GM19438 (cell line): ENCODE measurements around the gene BHLHA15.
"Not testable (repeated sequence)": the region's sequence is repeated elsewhere in the genome, so short reads cannot be mapped to it uniquely, and the experiment has no call there.

Experiments
- ATAC-seq: cut with Tn5 transposase; IDR thresholded peaks from one replicate; pipeline ENCODE4 v1.9.1; 2021; ENCODE audit warnings: low read depth; ENCODE audit not compliant: unreplicated experiment

The BHLHA15 gene

DNA sequence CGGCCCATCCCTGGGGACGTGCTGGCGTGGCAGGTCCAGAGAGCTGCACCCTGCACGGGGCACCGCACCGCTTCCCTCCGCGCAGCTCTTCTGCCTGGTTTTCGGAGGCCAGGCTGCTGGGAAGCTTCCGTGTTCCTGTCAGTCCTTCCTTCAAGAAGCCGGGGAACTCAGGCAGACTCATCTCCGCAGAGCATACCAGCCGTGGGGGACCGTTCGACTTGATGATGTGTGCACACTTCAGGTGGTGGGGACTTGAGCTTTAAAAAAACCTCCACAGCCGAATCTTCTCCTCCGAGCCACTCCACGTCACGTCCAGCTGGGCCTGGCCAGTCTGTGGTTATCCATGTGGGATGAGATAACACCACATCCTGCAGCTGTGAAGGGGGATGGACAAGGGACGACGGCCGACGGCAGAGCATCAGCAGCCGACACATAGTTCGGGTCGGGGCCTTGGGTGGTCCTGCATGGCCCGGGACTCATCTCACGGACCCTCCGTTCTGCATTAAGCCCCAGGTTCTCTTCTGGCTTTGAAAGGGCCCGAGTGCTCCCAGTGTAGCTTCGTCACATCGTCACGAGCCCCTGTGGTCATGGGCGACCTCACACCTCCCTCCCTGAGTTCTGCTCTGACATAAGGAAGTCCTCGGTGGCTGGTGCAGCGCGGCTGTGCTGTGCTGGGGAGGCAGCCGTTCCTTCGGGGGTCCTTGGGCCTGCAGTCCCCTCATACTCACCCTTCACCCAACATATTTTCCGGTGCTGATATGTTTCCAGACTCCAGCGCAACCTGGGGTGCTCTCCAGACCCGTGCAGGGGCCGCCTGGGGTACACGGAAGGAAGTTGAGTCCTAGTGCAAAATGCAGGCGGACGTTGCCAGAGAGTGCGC is 4.5 kb upstream of the BHLHA15 start:
- no peak for ATAC-seq

DNA sequence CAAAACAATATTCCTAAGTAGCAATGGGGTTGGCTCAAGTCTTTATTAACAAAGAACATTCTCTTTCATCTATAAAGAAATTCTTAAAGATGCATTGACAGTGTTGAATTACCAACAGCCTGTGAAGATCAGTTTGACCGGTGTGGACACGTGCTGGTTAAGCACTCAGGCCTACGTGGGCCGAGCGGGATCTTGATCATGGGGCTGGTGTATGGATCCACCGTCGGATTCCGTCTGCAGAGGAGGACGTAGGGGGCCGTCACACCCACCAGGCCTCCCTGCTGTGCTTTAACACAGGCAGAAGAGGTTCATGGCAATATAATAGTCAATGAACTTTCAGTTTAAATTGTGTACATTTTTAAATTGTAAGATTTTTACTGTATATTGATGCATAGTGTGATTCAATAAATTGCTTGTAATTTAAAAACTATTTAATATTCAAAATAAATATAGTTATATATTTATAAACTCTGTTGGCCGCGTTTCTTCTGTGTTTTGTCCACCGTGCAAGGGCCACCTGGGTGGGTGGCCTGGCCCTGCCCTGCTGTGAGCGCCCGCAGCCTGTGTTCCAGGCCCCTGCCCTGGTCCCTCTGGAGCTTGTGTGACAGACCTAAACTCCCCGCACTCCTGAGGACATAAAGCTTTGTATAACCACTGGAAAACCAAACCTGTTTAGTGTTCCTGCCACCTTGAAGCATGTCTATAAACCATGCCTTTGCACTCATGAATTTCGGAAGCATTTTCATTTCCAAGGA is 1.9 kb upstream of the BHLHA15 start:
- ATAC-seq = no peak

DNA sequence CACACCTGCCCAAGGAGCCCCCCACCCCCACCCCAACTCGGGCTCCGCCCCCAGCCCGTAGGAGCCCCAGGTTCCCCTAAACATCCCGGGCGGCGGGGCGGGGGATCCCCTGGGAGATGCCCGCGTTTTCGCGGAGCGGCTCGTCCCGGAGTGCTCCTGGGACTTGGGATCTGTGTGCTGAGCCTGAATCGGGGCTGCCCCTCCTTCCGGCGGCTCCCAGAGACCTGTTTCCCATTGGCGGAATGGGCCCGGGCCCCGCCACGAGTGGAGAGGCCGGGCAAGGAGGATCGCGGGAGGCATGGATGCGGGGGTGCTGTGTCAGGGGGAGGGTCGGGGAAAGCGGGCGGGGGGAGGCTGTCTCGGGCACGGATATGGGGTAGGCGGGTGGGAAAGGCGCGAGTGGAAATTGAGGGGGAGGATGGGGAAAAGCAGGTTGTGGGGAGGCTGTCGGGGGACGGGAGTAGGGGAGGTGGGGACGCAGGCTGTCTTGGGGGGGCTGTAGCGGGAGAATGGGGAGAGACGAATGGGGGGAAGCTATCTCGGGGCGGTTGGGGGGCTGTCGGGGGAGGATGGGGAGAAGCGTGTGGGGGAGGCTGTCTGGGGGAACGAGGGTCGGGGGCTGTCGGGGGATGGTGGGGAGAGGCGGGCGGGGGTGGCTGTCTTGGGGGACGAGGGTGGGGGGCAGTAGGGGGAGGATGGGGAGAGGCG is 572 bp upstream of the BHLHA15 start:
- ATAC-seq = no peak

DNA sequence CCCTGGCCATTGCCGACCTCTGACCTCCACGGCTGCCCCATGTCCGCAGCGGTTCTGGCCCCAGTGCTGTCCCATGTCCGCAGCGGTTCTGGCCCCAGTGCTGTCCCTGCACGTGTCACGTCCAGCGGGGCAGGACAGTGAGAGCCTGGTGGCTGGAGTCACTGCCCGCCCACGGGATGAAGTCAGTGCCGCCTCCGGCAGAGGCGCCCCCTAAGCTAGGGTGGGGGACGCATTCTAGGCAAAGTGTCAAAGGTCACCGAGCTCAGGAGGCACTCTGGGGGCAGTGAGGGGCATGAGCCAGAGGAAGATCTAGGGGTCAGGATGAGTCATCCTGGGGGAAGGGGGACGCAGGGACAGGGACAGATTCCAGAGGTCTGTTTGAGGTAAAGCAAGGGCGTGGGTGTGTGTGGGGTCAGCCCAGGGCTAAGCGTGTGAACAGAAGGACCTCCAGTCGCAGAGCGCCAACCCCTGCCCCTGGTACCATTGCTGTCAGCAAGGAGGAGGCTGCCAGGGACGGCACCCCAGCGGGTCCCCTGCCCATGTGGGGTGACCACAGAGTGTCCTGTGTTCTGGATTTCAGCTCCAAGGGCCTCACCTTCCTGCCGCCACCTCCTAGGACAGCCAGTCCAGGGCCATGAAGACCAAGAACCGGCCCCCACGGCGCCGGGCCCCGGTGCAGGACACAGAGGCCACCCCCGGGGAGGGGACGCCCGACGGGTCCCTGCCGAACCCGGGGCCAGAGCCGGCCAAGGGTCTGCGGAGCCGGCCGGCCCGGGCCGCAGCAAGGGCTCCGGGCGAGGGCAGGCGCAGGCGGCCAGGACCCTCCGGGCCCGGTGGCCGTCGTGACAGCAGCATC is 665 bp downstream of the BHLHA15 start:
- ATAC-seq = no peak

GRCh38 chr7:98212532-98213041 is 1.3 kb downstream of the BHLHA15 start:
- no peak for ATAC-seq

- ATAC-seq = no peak
These were observed 2.2 kb downstream of the BHLHA15 start for GRCh38 chr7:98213296-98213887.

DNA sequence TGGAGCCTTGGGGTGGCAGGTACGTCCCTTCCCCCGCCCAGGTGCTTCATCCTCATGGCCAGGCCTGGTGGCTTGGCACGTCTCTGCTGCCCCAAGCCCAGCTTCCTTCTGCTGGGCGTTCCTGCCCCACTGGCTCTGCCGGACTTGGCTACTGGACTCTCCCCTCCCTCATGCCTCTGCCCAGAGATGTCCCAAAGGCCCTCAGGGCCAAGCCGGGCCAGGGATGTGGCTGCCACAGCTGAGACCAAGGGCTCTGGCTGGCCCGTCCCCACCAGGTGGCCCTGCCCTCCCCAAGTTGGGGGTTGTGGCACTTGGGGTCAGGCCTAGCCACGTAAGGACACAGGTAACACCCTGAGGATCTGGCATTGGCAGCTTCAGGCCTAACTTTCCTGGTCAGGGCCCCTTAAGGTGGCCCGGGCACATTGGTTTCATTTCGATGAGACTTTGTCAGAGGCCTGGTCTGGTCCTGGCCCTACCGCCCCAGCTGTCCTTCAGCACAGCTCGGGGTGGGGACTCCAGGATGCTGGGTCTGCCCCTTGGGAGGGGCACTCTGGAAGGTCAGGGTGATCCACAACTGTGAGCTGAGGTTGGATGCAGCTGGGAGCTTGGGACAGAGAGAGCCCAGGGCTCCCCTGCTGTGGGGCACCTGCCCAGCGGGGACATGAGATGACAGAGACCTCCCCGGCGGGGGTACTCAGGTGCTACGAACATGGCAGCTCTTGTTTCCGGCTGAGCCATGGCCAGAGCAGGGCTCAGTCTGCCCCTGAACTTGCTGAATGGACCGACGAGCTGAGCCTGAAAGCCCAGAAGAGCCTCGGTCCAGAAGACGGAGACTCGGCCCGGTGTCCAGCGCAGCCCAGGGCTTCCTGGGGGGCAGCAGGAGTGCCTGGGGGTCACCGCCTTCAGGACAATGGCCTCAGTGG is 2.9 kb downstream of the BHLHA15 start:
- no peak for ATAC-seq

GRCh38 chr7:98214811-98215321 is 3.6 kb downstream of the BHLHA15 start:
- no peak for ATAC-seq

DNA sequence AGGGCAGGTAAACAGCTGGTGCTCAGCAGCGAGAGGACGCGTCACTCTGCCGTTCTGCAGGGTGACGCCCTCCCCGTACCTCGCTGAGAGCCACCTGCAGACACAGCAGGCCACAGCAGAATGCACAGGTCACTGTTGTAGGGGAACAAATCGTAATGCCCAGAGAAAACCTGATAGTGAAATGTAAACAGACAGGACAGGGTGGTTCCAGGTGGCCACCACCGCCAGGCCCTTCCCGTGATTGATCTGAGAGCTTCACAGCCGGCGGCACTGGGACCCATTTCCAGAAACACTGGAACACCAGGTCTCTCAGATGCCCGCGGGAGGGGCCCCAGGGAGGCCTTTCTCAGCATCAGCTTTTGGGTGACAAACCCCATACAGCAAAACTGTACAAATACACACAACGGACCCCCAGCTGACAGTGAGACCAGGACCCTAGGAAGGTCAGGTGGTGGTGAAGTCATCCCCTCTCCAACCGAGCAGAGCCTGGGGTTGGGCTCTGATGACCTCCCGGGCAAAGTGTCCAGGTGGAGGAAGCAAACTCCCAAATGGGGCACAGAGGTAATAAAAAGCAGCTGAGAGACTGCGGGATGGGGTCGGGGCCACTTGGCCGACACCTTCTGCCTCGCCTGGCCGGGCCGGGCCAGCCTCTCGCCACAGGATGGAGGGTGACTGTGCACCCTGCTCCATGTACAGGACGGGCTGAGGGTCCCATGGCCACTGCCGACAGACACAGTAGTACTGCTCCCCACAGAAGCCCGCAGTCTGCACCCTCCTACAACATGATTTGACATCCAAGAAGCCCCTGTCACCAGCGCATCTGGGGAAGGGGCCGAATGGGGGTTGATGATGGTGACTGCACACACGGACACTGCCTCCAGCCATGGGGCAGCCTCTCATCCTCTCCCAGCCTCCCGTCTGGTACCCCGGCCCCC is 4.6 kb downstream of the BHLHA15 start:
- ATAC-seq = no peak

DNA sequence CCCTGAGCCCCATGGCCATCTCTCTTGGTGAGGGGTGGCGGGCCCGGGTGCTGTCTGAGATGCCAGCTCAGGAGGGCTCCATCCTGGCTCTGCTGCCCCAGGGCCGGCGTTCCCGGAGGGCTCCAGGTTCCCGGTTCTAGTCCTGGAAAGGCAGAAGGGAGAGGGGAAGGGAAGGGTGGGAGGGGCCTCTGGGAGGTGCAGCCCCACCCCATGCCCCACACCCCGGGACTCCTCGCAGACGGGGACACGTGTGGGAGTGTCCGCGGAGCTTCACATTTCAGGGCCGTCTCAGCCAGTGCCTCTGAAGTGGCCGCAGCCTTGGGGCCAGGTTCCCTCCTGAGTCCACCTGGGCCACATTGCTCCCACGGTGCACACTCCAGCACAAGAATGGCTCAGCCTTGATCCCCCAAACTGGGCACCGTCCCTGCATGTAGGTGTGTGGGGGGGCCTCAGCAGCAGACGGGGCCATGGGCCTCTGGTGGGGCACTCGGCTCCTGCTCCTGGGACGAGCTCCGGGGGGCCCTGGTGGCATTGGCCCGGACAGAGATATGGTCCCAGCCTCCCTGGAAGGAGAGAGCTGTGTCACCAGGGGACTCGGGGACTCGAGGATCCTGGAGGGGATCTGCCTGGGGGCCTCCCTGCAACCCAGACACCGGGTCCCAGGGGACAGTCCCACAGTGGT is 5.8 kb downstream of the BHLHA15 start:
- ATAC-seq = no peak

- no peak for ATAC-seq
These were observed 6.7 kb downstream of the BHLHA15 start for GRCh38 chr7:98217623-98218582.

GRCh38 chr7:98219382-98219781 is 8.1 kb downstream of the BHLHA15 start:
- ATAC-seq = not testable (repeated sequence)

GRCh38 chr7:98221611-98222532 is 10.6 kb downstream of the BHLHA15 start:
- ATAC-seq = no peak

- ATAC-seq = no peak
These were observed 11.4 kb downstream of the BHLHA15 start for GRCh38 chr7:98222533-98223195.
